Caco-2 (cell line): Measurements from ENCODE around the gene CLIP2. TPM values are rescaled to one million over a fixed set of nuclear protein-coding genes. Genes with fewer than 3 reads are reported as not detected.
A peak's percentile ranks its signal among the peaks of the same experiment; 100 is the strongest.

ENCODE experiments used
- BruUV-seq: library from RNA; stranded (reverse); fragments of 400-500 nt; replicated peaks from 2 replicates; lab custom pipeline; 2021; lab: Mats Ljungman, UMichigan
- CTCF ChIA-PET: fragments of 300-600 bp; sonication (Branson Sonifier 250); formaldehyde crosslinking; loops from one replicate; lab custom pipeline; 2022; ENCODE audit warnings: antibody characterized with exemption; lab: Charles Lee
- POLR2A ChIA-PET: fragments of 300-600 bp; sonication (Branson Sonifier 250); formaldehyde crosslinking; loops from one replicate; lab custom pipeline; 2022; ENCODE audit warnings: antibody characterized with exemption; lab: Charles Lee
- DNase-seq, 2 experiments: peaks; one replicate each; pipeline versions ENCODE4 v3.0.0 to v3.0.0-alpha.2; 2020 to 2022
- H3K27me3 ChIP-seq: replicated peaks from 2 replicates; pipeline ENCODE4 v1.6.0; 2011; ENCODE audit warnings: low read length; ENCODE audit not compliant: control insufficient read depth, insufficient read depth
- H3K36me3 ChIP-seq: 2 replicates; pipeline ENCODE4 v1.5.1; 2011; ENCODE audit warnings: low read length; ENCODE audit not compliant: control insufficient read depth, insufficient read depth
- H3K4me1 ChIP-seq: fragments of 250-450 bp; sonication (Bioruptor Pico); 2 replicates; pipeline ENCODE4 v1.5.1; 2020; ENCODE audit warnings: mild to moderate bottlenecking
- H3K4me3 ChIP-seq: 2 replicates; pipeline ENCODE4 v1.5.1; 2011; ENCODE audit warnings: low read depth, mild to moderate bottlenecking, control low read depth, low read length
- H3K9me3 ChIP-seq: fragments of 250-450 bp; sonication (Bioruptor Pico); 2 replicates; pipeline ENCODE4 v1.5.1; 2020; ENCODE audit warnings: mild to moderate bottlenecking, moderate library complexity
- H3K27ac Mint-ChIP-seq: one replicate; pipeline ENCODE4 v1.8.0; 2022; ENCODE audit warnings: mixed read lengths; ENCODE audit not compliant: unreplicated experiment
- H3K27me3 Mint-ChIP-seq: one replicate; pipeline ENCODE4 v1.8.0; 2022; ENCODE audit warnings: mixed read lengths; ENCODE audit not compliant: insufficient read depth, unreplicated experiment
- H3K36me3 Mint-ChIP-seq: one replicate; pipeline ENCODE4 v1.8.0; 2022; ENCODE audit warnings: mild to moderate bottlenecking, mixed read lengths; ENCODE audit not compliant: insufficient read depth, unreplicated experiment
- H3K4me1 Mint-ChIP-seq: one replicate; pipeline ENCODE4 v1.8.0; 2022; ENCODE audit warnings: low read depth, mixed read lengths; ENCODE audit not compliant: unreplicated experiment
- H3K4me3 Mint-ChIP-seq: one replicate; pipeline ENCODE4 v1.8.0; 2022; ENCODE audit warnings: mild to moderate bottlenecking, moderate library complexity, mixed read lengths; ENCODE audit not compliant: unreplicated experiment
- H3K9me3 Mint-ChIP-seq: one replicate; pipeline ENCODE4 v1.8.0; 2022; ENCODE audit warnings: mixed read lengths; ENCODE audit not compliant: unreplicated experiment
- intact Hi-C: fragments of 100-400 bp; cut with micrococcal nuclease; formaldehyde crosslinking; loops from one replicate; pipeline ENCODE4 v1.10.0; 2022; ENCODE audit not compliant: unreplicated experiment
- total RNA-seq: library from RNA; stranded (reverse); gene quantifications from 2 replicates; pipeline ENCODE4 v1.2.3, GENCODE V29; 2022
- TF ChIP-seq, protein P1 (sequence below), 2 experiments: fragments of 200-600 bp in 1 of 2; IDR thresholded peaks; 1 replicate in 1 of 2; 2 replicates in 1 of 2; pipeline versions ENCODE4 v1.5.1 to v1.8.0; 2011 to 2022; ENCODE audit warnings: antibody characterized with exemption in 1 of 2, control low read depth in 1 of 2, inconsistent platforms in 1 of 2, low read depth in 1 of 2, low read length in 1 of 2, mild to moderate bottlenecking in 1 of 2, moderate library complexity in 1 of 2; ENCODE audit not compliant: insufficient read depth in 1 of 2, severe bottlenecking in 1 of 2, unreplicated experiment in 1 of 2

CLIP2 gene
- total RNA-seq, 1 experiment from 2014 or later: 19.5 TPM

DNA sequence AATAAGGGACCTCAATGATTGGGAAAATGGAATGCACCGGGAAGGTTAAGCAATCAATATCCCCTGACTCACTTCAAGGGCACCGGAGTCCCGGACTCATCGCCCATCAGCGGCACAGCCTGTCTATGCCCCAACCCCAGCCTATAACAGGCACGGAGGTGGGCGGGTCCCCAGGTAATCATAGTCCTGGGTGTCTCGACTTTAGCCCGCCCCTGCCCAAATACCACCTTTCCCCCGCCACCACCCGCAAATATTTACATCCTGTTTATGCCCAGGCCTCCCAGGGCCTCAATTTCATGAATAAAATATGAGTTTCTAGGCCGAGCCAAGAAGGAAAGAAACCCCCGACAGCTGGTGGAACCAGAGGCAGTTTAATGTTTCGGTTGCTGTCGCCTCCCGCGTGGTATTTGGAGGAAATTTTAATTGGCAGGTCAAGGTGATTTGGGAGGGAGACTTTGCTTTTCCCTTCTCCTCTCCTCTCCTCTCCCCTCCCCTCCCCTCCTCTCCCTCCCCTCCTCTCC lies 19.4 kb upstream of the CLIP2 start:
- CTCF ChIA-PET: interaction anchor here (0.6 to 0.7 kb wide), 2 partner anchors 23 to 131 kb away, joined by 3 read pairs; no protein-coding TSS in a partner anchor

DNA sequence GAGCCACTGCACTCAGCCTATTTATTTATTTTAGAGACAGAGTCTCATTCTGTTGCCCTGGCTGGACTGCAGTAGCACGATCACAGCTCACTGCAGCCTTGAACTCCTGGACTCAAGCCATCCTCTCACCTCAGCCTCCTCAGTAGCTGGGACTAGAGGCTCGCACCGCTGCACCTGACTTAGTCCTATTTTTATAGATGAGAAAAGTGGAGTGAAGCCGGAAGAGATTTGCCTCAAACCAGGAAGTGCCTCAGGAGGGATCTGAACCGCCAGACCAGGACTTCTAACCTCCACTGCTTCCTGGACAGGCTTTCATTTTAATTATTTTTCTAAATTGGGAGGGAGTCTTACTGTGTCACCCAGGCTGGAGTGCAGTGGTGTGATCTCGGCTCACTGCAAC lies 17.5 kb upstream of the CLIP2 start:
- H3K36me3 ChIP-seq: no peaks in the 10 kb centered on the region
- Mint-ChIP-seq H3K36me3 (no peaks in the 10 kb centered on the region), H3K4me3 (no peak overlapping the region), H3K27ac (peak overlapping the region; percentile 61), H3K27me3 (no peaks in the 10 kb centered on the region), H3K4me1 (no peaks in the 10 kb centered on the region), H3K9me3 (no peaks in the 10 kb centered on the region)
- POLR2A ChIA-PET: no interaction called here
- peaks cover 6% of the 10 kb centered on the region for H3K4me1 ChIP-seq
- intact Hi-C loops: no loop called here
- TF ChIP-seq, protein P1, sequence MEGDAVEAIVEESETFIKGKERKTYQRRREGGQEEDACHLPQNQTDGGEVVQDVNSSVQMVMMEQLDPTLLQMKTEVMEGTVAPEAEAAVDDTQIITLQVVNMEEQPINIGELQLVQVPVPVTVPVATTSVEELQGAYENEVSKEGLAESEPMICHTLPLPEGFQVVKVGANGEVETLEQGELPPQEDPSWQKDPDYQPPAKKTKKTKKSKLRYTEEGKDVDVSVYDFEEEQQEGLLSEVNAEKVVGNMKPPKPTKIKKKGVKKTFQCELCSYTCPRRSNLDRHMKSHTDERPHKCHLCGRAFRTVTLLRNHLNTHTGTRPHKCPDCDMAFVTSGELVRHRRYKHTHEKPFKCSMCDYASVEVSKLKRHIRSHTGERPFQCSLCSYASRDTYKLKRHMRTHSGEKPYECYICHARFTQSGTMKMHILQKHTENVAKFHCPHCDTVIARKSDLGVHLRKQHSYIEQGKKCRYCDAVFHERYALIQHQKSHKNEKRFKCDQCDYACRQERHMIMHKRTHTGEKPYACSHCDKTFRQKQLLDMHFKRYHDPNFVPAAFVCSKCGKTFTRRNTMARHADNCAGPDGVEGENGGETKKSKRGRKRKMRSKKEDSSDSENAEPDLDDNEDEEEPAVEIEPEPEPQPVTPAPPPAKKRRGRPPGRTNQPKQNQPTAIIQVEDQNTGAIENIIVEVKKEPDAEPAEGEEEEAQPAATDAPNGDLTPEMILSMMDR (IDR thresholded peaks at IDR 0.05; ENCODE audit: insufficient read depth in 1 of 2, low read depth in 1 of 2, low read length in 1 of 2, severe bottlenecking in 1 of 2, unreplicated experiment in 1 of 2): no peak
- H3K4me3 ChIP-seq: no peak overlapping the region
- H3K27me3 ChIP-seq: no peaks in the 10 kb centered on the region
- BruUV-seq: no TSS peak
- no peak for DNase-seq
- H3K9me3 ChIP-seq: no peaks in the 10 kb centered on the region
- CTCF ChIA-PET: no interaction called here

More for the DNA sequence above, 19.4 kb upstream of the CLIP2 start:
- H3K4me3 Mint-ChIP-seq: peak overlapping the region; percentile 76
- H3K36me3 ChIP-seq: no peaks in the 10 kb centered on the region
- no peaks in the 10 kb centered on the region for H3K27me3 ChIP-seq
- no TSS peak for BruUV-seq
- no peak overlapping the region for H3K27ac Mint-ChIP-seq
- peaks cover 6% of the 10 kb centered on the region for H3K4me1 ChIP-seq
- peak overlapping the region; percentile 58 for H3K4me3 ChIP-seq
- no peaks in the 10 kb centered on the region for H3K36me3 Mint-ChIP-seq
- no peaks in the 10 kb centered on the region for H3K4me1 Mint-ChIP-seq
- no peaks in the 10 kb centered on the region for H3K9me3 Mint-ChIP-seq
- H3K9me3 ChIP-seq: no peaks in the 10 kb centered on the region
- intact Hi-C loops: loop anchor here (1.0 kb wide), 1 partner anchor 19 kb away; the partner anchor contains the start of gene CLIP2
- DNase-seq: peak; percentile 83 to 85
- POLR2A ChIA-PET: no interaction called here
- TF ChIP-seq, protein P1 (IDR thresholded peaks at IDR 0.05; ENCODE audit: insufficient read depth in 1 of 2, low read depth in 1 of 2, low read length in 1 of 2, severe bottlenecking in 1 of 2, unreplicated experiment in 1 of 2): no peak
- H3K27me3 Mint-ChIP-seq: no peaks in the 10 kb centered on the region

DNA sequence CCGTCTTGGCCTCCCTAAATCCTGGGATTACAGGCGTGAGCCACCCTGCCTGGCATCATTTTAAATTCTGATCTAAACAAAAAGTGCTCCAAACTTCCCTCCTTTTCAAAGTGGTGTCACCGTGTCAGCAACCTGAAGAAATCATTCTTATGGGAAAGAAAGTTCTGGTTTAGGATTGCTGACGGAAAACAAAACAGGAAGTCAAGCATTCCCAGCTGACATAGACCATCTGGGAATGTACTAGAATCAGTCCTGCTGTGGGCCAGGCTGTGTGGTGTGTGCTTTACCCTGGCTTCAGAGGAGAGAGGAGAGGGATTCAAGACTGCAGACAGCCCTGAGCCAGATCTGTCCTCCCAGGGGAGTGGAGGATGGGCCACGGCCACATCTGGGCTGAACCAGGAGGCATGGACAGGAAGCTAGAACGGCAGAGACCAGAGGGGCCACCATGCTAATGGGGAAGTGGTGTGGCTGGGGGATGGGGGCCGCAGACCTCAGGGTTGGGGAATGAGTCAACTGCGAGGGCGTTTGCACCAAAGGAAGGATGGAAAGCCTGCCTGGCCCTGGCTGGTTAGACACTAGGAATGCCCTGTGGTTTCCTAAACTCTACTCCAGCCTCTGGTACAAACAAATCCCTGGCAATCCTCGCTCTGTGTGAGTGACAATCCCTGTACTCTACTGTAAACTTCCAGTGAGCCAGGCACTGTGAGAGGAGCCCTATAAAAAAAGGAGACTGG lies 16.7 kb upstream of the CLIP2 start:
- Histone ChIP-seq H3K4me1 (peaks cover 7% of the 10 kb centered on the region), H3K4me3 (no peak overlapping the region), H3K27me3 (no peaks in the 10 kb centered on the region), H3K9me3 (no peaks in the 10 kb centered on the region), H3K36me3 (no peaks in the 10 kb centered on the region)
- TF ChIP-seq, protein P1 (IDR thresholded peaks at IDR 0.05; ENCODE audit: insufficient read depth in 1 of 2, low read depth in 1 of 2, low read length in 1 of 2, severe bottlenecking in 1 of 2, unreplicated experiment in 1 of 2): no peak
- Mint-ChIP-seq H3K4me3 (no peak overlapping the region), H3K4me1 (no peaks in the 10 kb centered on the region), H3K9me3 (no peaks in the 10 kb centered on the region), H3K36me3 (no peaks in the 10 kb centered on the region), H3K27ac (no peak overlapping the region), H3K27me3 (no peaks in the 10 kb centered on the region)
- POLR2A ChIA-PET: no interaction called here
- BruUV-seq: no TSS peak
- intact Hi-C loops: no loop called here
- DNase-seq: no peak
- CTCF ChIA-PET: no interaction called here
